ENCODE measurements around the gene IRF7. TPM values are rescaled to one million over a fixed set of nuclear protein-coding genes. Genes with fewer than 3 reads are reported as not detected.
A peak's percentile ranks its signal among the peaks of the same experiment; 100 is the strongest.

Gene IRF7
- total and polyA plus RNA-seq, 9 of the 15 experiments (the other 6 are each of a cell fraction or from before 2014, with no cell fraction given) = 0.27 to 7.6 (median 1.8) TPM

- Histone ChIP-seq H3K4me3 (no peak overlapping the region), H3K27ac (ENCODE audit: extremely low read depth, low read depth, low read length) (no peak overlapping the region), H3K9ac (ENCODE audit: insufficient read depth in 1 of 2, low read depth in 2 of 2, low read length in 2 of 2) (no peak overlapping the region), H3K36me3 (ENCODE audit: control insufficient read depth, insufficient read depth, low read length) (peaks cover 95% of the 10 kb centered on the region), H3K9me1 (ENCODE audit: control insufficient read depth, insufficient read depth, low read length) (no peaks in the 10 kb centered on the region), H4K20me1 (replicated peaks; ENCODE audit: control insufficient read depth, insufficient read depth, low read length) (0 out of 2 replicates have a peak, but pooled peaks cover 4% of the 10 kb centered on the region), H2AFZ (ENCODE audit: low read depth, low read length) (no peak overlapping the region), H3K4me2 (ENCODE audit: insufficient read depth, low read length) (no peak overlapping the region), H3K79me2 (ENCODE audit: control insufficient read depth, insufficient read depth, low read length) (no peaks in the 10 kb centered on the region), H3K4me1 (replicated peaks in 1 of 2; ENCODE audit: control insufficient read depth in 2 of 2, insufficient read depth in 2 of 2, low read length in 2 of 2) (peaks cover 0 to 22% of the 10 kb centered on the region in 2 experiments; a peak in 1 of 5 replicates), H3K27me3 (ENCODE audit: control insufficient read depth in 2 of 2, insufficient read depth in 2 of 2, low read length in 2 of 2) (no peaks in the 10 kb centered on the region), H3K9me3 (replicated peaks; ENCODE audit: control insufficient read depth, insufficient read depth, low read depth, low read length) (no peaks in the 10 kb centered on the region)
- TF ChIP-seq NCOA4 (IDR thresholded peaks at IDR 0.05; ENCODE audit: partially characterized antibody) (no peak), PCBP1 (IDR thresholded peaks at IDR 0.05; ENCODE audit: low read depth, low read length, poor library complexity, severe bottlenecking) (no peak), PCBP2 (IDR thresholded peaks at IDR 0.05; ENCODE audit: low read depth, low read length, poor library complexity, severe bottlenecking) (no peak), ZBTB34 (CRISPR knock-in tag; IDR thresholded peaks at IDR 0.05) (no peak), POLR2G (IDR thresholded peaks at IDR 0.05; ENCODE audit: low read depth, low read length) (0 out of 2 replicates have a peak, but pooled peaks have one; percentile 23)
- TF ChIP-seq, protein P1, sequence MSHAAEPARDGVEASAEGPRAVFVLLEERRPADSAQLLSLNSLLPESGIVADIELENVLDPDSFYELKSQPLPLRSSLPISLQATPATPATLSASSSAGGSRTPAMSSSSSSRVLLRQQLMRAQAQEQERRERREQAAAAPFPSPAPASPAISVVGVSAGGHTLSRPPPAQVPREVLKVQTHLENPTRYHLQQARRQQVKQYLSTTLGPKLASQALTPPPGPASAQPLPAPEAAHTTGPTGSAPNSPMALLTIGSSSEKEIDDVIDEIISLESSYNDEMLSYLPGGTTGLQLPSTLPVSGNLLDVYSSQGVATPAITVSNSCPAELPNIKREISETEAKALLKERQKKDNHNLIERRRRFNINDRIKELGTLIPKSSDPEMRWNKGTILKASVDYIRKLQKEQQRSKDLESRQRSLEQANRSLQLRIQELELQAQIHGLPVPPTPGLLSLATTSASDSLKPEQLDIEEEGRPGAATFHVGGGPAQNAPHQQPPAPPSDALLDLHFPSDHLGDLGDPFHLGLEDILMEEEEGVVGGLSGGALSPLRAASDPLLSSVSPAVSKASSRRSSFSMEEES (CRISPR knock-in tag; IDR thresholded peaks at IDR 0.05) = no peak
- no peak for FAIRE-seq
- in situ Hi-C loops (cut with MboI) (no loop called here), intact Hi-C loops (cut with micrococcal nuclease) (no loop called here)
- ChIA-PET CTCF (ENCODE audit: low intra/inter-chr PET ratio) (no interaction called here), POLR2A (interaction anchor here (0.6 kb wide), 2 partner anchors 27 to 397 kb away, joined by 3 read pairs; no protein-coding TSS in a partner anchor)
- WGBS (ENCODE audit: insufficient coverage, low coverage, missing lambda C conversion rate) = 98% methylated on average over 24 of the region's 33 CpGs
- no TSS peak for BruUV-seq (replicated peaks)
- no peak for DNase-seq (ENCODE audit: extremely low read depth in 1 of 4, low spot score in 3 of 4)
- no peak for ATAC-seq
Observed at GRCh38 chr11:605286-606129, 10.2 kb downstream of the IRF7 start.
